ENCODE measurements around the gene FBXL17.

- TF ChIP-seq POLR2G (IDR thresholded peaks at IDR 0.05; ENCODE audit: low read depth, low read length) (no peak), TBP (CRISPR knock-in tag; IDR thresholded peaks at IDR 0.05) (no peak), POLR2A (IDR thresholded peaks at IDR 0.05; ENCODE audit: insufficient read depth in 1 of 2, low read depth in 2 of 2, low read length in 2 of 2) (no peak), ELF4 (CRISPR knock-in tag; IDR thresholded peaks at IDR 0.05; ENCODE audit: borderline replicate concordance) (no peak), EHMT2 (IDR thresholded peaks at IDR 0.05; ENCODE audit: borderline replicate concordance, low read depth, low read length) (no peak)
Observed at GRCh38 chr5:108315829-108316228, 66.1 kb downstream of the FBXL17 start.
